Activated CD8-positive, alpha-beta T cell treated with anti-CD3 and anti-CD28 coated beads for 36 hours (primary cell): ENCODE measurements around the gene SCN8A. TPM values are rescaled to one million over a fixed set of nuclear protein-coding genes. Genes with fewer than 3 reads are reported as not detected.

ENCODE experiments used
- ATAC-seq: fragments of 200-7000 bp; cut with Tn5 transposase; one replicate; pipeline ENCODE4 v1.10.0; 2021; ENCODE audit warnings: mild to moderate bottlenecking, moderate library complexity
- CTCF ChIA-PET: fragments of 350-600 bp; sonication (Branson Sonifier 250); formaldehyde crosslinking; loops from one replicate; lab custom pipeline; 2021; ENCODE audit warnings: antibody characterized with exemption; lab: Charles Lee
- POLR2A ChIA-PET: fragments of 350-600 bp; sonication (Branson Sonifier 250); formaldehyde crosslinking; loops from one replicate; lab custom pipeline; 2021; ENCODE audit warnings: antibody characterized with exemption; lab: Charles Lee
- DNase-seq: peaks from one replicate; pipeline ENCODE4 v3.0.0-alpha.2; 2020
- H3K27ac Mint-ChIP-seq: one replicate; pipeline ENCODE4 v1.8.0; 2021; ENCODE audit warnings: mild to moderate bottlenecking, mixed read lengths
- H3K27me3 Mint-ChIP-seq: one replicate; pipeline ENCODE4 v1.8.0; 2021; ENCODE audit warnings: mixed read lengths
- H3K36me3 Mint-ChIP-seq: one replicate; pipeline ENCODE4 v1.8.0; 2021; ENCODE audit warnings: low read depth, mixed read lengths
- H3K4me1 Mint-ChIP-seq: one replicate; pipeline ENCODE4 v1.8.0; 2021; ENCODE audit warnings: low read depth, mixed read lengths
- H3K4me3 Mint-ChIP-seq: one replicate; pipeline ENCODE4 v1.8.0; 2021; ENCODE audit warnings: mild to moderate bottlenecking, moderate library complexity, mixed read lengths
- H3K9me3 Mint-ChIP-seq: one replicate; pipeline ENCODE4 v1.8.0; 2021; ENCODE audit warnings: mixed read lengths
- CTCF ChIP-seq: fragments of 200-600 bp; IDR thresholded peaks from one replicate; pipeline ENCODE4 v1.8.0; 2022; ENCODE audit warnings: antibody characterized with exemption, mild to moderate bottlenecking
- intact Hi-C: fragments of 100-400 bp; cut with micrococcal nuclease; formaldehyde crosslinking; loops from one replicate; pipeline ENCODE4 v1.10.0; 2022
- total RNA-seq, 2 experiments: library from RNA; stranded (reverse); gene quantifications; one replicate each; pipeline ENCODE4 v1.2.3, GENCODE V29; 2021

The SCN8A gene
- total RNA-seq, 2 experiments from 2014 or later = 0.77 to 0.78 TPM

GRCh38 chr12:51759175-51759574 is 168.1 kb downstream of the SCN8A start:
- CTCF ChIA-PET = no interaction called here
- Mint-ChIP-seq H3K36me3 (no peaks in the 10 kb centered on the region), H3K4me1 (no peaks in the 10 kb centered on the region), H3K27ac (no peak overlapping the region), H3K9me3 (no peaks in the 10 kb centered on the region), H3K4me3 (no peak overlapping the region), H3K27me3 (no peaks in the 10 kb centered on the region)
- intact Hi-C loops = no loop called here
- TF ChIP-seq CTCF = no peak
- ATAC-seq (no peak), DNase-seq (no peak)
- POLR2A ChIA-PET = no interaction called here

GRCh38 chr12:51759695-51760094 is 168.7 kb downstream of the SCN8A start:
- H3K4me1 Mint-ChIP-seq = no peaks in the 10 kb centered on the region
- intact Hi-C loops = no loop called here
- DNase-seq = no peak
- POLR2A ChIA-PET = no interaction called here
- no peak overlapping the region for H3K4me3 Mint-ChIP-seq
- CTCF ChIA-PET = no interaction called here
- H3K27ac Mint-ChIP-seq = no peak overlapping the region
- TF ChIP-seq CTCF = no peak
- H3K27me3 Mint-ChIP-seq = no peaks in the 10 kb centered on the region
- no peaks in the 10 kb centered on the region for H3K9me3 Mint-ChIP-seq
- no peaks in the 10 kb centered on the region for H3K36me3 Mint-ChIP-seq
- no peak for ATAC-seq

- CTCF ChIA-PET = no interaction called here
Measured at GRCh38 chr12:51760231-51760630, 169.2 kb downstream of the SCN8A start.

GRCh38 chr12:51763743-51764142 is 172.7 kb downstream of the SCN8A start:
- Mint-ChIP-seq H3K4me1 (peaks cover 4% of the 10 kb centered on the region), H3K27ac (no peak overlapping the region), H3K36me3 (no peaks in the 10 kb centered on the region), H3K27me3 (no peaks in the 10 kb centered on the region), H3K9me3 (no peaks in the 10 kb centered on the region), H3K4me3 (no peak overlapping the region)
- TF ChIP-seq CTCF = no peak
- CTCF ChIA-PET = no interaction called here
- ATAC-seq (no peak), DNase-seq (no peak)
- intact Hi-C loops = no loop called here
- POLR2A ChIA-PET = no interaction called here

More at GRCh38 chr12:51760231-51760630, 169.2 kb downstream of the SCN8A start:
- intact Hi-C loops = no loop called here
- Mint-ChIP-seq H3K36me3 (no peaks in the 10 kb centered on the region), H3K9me3 (no peaks in the 10 kb centered on the region), H3K4me1 (no peaks in the 10 kb centered on the region), H3K27ac (no peak overlapping the region), H3K27me3 (no peaks in the 10 kb centered on the region), H3K4me3 (no peak overlapping the region)
- POLR2A ChIA-PET = no interaction called here
- DNase-seq (no peak), ATAC-seq (no peak)
- TF ChIP-seq CTCF = no peak

GRCh38 chr12:51766067-51766676 is 175.1 kb downstream of the SCN8A start:
- no peaks in the 10 kb centered on the region for H3K27me3 Mint-ChIP-seq
- intact Hi-C loops = no loop called here
- TF ChIP-seq CTCF = no peak
- H3K4me3 Mint-ChIP-seq = no peak overlapping the region
- no peak for ATAC-seq
- no peak overlapping the region for H3K27ac Mint-ChIP-seq
- H3K9me3 Mint-ChIP-seq = no peaks in the 10 kb centered on the region
- CTCF ChIA-PET = interaction anchor here (1.0 kb wide), 1 partner anchor 12 kb away, joined by 3 read pairs; no protein-coding TSS in a partner anchor
- POLR2A ChIA-PET = no interaction called here
- no peak for DNase-seq
- no peaks in the 10 kb centered on the region for H3K36me3 Mint-ChIP-seq
- peaks cover 4% of the 10 kb centered on the region for H3K4me1 Mint-ChIP-seq
